GM10248 (cell line): Measurements from ENCODE around the gene OSBPL5.
"Not testable (repeated sequence)": the region's sequence is repeated elsewhere in the genome, so short reads cannot be mapped to it uniquely, and the experiment has no call there.

ENCODE experiments used
- CTCF ChIA-PET: fragments of 300-600 bp; sonication (Branson Sonifier 250); formaldehyde crosslinking; extraction: SDS; loops from one replicate; lab custom pipeline; 2021; ENCODE audit warnings: antibody characterized with exemption; lab: Yijun Ruan, JAX
- POLR2A ChIA-PET: fragments of 350-650 bp; sonication (Branson Sonifier 250); formaldehyde crosslinking; extraction: SDS; loops from one replicate; lab custom pipeline; 2020; ENCODE audit warnings: antibody characterized with exemption; lab: Yijun Ruan, JAX
- DNase-seq: peaks from one replicate; pipeline ENCODE4 v3.0.0; 2012; ENCODE audit errors: extremely low spot score
- TF ChIP-seq, protein P1 (sequence below): IDR thresholded peaks from 2 replicates; pipeline ENCODE4 v1.5.1; 2012; ENCODE audit warnings: mild to moderate bottlenecking, low read depth; ENCODE audit errors: extremely low read depth, missing control alignments, control extremely low read depth

OSBPL5 gene

DNA sequence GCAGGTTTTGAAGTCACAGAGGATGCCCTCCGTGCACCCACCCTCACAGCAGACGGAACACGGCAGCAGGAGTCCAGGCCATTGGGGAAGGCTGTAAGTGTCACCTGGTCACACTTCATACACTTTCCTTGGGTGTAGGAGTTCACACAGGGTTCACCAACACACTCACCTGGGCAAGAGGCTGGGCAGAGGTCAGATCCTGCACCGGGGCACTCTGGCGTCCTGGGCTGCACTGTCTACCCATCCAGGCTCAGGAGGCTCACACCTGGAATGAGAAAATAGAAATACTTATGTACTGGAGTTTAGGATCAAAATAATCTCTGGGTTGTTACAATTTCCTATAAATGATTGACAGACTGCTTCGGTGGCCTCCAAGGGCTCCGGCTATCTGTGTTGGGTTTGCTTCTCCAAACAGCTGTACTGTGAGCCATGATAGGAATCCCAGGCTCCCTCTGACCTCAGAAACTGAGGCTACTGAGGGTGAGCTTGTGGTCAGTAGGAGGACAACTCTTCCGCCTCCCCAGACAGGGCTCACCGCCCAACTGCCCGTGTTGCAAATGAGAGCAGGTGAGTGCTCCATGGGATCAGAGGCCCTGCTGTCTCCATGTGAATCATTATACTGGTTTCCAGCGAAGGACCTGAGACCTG is 87.8 kb downstream of the OSBPL5 start:
- no peak for DNase-seq
- CTCF ChIA-PET, result interaction anchor here (1.2 to 1.3 kb wide), 2 partner anchors 14 to 27 kb away, joined by 3 to 8 read pairs; no protein-coding TSS in a partner anchor
- TF ChIP-seq, protein P1, sequence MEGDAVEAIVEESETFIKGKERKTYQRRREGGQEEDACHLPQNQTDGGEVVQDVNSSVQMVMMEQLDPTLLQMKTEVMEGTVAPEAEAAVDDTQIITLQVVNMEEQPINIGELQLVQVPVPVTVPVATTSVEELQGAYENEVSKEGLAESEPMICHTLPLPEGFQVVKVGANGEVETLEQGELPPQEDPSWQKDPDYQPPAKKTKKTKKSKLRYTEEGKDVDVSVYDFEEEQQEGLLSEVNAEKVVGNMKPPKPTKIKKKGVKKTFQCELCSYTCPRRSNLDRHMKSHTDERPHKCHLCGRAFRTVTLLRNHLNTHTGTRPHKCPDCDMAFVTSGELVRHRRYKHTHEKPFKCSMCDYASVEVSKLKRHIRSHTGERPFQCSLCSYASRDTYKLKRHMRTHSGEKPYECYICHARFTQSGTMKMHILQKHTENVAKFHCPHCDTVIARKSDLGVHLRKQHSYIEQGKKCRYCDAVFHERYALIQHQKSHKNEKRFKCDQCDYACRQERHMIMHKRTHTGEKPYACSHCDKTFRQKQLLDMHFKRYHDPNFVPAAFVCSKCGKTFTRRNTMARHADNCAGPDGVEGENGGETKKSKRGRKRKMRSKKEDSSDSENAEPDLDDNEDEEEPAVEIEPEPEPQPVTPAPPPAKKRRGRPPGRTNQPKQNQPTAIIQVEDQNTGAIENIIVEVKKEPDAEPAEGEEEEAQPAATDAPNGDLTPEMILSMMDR, result no peak
- POLR2A ChIA-PET, result no interaction called here

DNA sequence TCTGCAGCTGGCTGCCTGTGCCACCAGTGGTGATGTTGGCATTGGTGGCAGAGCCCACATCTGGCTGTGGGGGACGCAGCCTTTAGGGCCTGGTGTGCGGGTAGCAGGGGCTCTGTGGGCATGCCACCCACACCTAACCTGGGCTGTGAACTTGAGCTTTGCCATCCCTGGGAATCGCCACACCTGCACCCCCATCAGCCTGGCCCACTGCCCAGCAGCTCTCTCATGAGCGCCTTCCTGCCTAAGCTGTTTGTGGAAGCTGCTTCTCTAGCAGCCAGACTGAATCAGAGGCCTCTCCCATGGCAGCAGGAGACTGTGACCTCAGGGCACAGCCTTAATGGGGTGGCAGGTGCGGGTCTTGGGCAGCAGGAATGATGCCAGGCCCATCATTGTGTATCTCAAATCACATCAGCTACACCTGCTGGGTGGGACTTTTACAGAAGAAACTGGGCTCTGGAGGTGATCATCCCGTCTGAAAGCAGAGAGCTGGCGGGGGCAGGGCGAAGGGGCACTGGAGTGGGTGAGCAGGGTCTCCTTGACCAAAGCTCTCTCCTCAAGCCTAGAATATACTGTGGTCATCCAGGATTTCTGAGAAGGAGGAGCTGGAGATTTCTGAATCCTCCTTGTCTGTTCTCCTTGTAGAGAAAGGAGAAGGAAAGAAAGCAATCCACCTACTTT is 90.1 kb downstream of the OSBPL5 start:
- ChIA-PET CTCF (interaction anchor here (1.2 to 2.5 kb wide), 3 partner anchors 14 to 25 kb away, joined by 3 to 16 read pairs (median 5); no protein-coding TSS in a partner anchor), POLR2A (no interaction called here)
- TF ChIP-seq, protein P1, result no peak
- DNase-seq, result no peak

DNA sequence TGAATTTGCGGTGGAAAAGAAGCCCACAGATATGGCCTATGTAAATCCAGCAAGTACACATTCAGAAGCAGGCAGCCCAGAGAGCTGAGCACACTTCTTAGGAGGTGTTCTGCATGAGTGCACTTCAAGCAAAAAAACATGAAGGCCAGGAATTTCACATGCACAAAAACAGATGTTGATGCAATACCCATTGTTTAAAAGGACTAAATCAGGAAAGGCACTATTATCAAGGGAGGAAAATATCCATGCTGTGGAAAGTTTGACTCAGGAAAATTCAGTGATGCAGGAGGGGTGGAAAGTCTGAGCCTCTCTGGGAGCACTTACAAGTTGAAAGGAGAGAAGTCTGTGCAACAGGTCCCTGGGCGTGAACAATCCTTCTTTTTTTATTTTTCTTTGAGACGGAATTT is 92.1 kb downstream of the OSBPL5 start:
- no peak for DNase-seq
- ChIA-PET POLR2A (no interaction called here), CTCF (interaction anchor here (0.7 to 1.8 kb wide), 2 partner anchors 18 to 20 kb away, joined by 4 to 8 read pairs; no protein-coding TSS in a partner anchor)
- TF ChIP-seq, protein P1, result no peak

DNA sequence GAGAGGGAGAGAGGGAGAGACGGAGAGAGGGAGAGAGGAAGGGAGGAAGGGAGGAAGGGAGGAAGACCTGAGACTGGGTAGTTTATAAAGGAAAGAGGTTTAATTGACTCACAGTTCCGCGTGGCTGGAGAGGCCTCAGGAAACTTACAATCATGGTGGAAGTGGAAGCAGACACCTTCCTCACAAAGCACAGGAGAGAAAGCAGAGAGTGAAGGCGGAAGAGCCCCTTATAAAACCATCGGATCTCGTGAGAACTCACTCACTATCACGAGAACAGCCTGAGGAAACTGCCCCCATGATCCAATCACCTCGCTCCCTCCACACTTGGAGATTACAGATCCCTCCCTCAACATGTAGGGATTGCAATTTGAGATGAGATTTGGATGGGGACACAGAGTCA is 95.7 kb downstream of the OSBPL5 start:
- CTCF ChIA-PET, result interaction anchor here (1.4 kb wide), 1 partner anchor 22 kb away, joined by 5 read pairs; no protein-coding TSS in a partner anchor
- POLR2A ChIA-PET, result no interaction called here
- DNase-seq, result no peak
- TF ChIP-seq, protein P1, result no peak

DNA sequence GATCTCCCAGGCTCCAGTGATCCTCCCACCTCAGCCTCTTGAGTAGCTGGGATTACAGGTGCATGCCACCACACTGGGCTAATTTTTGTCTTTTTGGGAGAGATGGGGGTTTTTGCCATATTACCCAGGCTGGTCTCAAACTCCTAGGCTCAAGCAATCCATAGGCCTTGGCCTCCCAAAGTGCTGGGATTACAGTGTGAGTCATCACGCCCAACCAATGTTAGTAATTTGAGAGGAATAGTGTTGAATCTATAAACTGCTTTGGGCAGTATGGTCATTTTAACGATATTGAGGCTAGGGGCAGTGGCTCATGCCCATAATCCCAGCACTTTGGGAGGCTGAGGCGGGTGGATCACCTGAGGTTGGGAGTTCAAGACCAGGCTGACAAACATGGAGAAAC is 98.8 kb downstream of the OSBPL5 start:
- DNase-seq, CTCF ChIA-PET, POLR2A ChIA-PET: not testable (repeated sequence)

DNA sequence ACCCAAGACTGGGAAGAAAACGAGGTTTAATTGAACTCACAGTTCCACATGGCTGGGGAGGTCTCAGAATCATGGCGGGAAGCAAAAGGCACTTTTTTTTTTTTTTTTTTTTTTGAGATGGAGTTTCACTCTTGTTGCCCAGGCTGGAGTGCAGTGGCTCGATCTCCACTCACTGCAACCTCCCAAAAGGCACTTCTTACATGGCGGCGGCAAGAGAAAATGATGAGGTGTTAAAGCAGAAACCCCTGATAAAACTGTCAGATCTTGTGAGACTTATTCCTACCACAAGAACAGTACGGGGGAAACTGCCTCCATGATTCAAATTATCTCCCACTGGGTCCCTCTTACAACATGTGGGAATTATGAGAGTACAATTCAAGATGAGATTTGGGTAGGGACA is 100.4 kb downstream of the OSBPL5 start:
- DNase-seq, POLR2A ChIA-PET, CTCF ChIA-PET: not testable (repeated sequence)

DNA sequence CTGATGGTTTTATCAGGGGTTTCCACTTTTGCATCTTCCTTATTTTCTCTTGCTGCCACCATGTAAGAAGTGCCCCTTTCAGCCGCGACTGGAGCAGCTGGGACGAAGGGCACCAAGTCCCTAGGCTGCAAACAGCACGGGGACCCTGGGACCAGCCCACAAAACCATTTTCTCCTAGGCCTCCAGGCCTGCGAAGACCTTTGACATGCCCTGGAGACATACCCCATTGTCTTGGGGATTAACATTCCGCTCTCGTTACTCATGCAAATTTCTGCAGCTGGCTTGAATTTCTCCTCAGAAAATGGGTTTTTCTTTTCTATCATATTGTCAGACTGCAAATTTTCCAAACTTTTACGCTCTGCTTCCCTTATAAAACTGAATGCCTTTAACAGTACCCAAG is 101.2 kb downstream of the OSBPL5 start:
- DNase-seq, POLR2A ChIA-PET: not testable (repeated sequence)
- CTCF ChIA-PET, result interaction anchor here (1.9 kb wide), 1 partner anchor 27 kb away, joined by 11 read pairs; no protein-coding TSS in a partner anchor

DNA sequence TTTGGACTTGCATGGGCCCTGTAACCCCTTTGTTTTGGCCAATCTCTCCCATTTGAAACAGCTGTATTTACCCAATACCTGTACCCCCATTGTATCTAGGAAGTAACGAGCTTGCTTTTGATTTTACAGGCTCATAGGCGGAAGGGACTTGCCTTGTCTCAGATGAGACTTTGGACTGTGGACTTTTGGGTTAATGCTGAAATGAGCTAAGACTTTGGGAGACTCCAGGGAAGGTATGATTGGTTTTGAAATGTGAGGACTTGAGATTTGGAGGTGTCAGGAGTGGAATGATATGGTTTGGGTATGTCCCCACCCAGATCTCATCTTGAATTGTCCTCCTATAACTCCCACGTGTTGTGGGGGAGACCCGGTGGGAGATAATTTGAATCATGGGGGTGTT is 101.7 kb downstream of the OSBPL5 start:
- CTCF ChIA-PET, result interaction anchor here (1.1 to 1.9 kb wide), 2 partner anchors 15 to 27 kb away, joined by 4 to 11 read pairs; no protein-coding TSS in a partner anchor
- DNase-seq, POLR2A ChIA-PET: not testable (repeated sequence)
